ENCODE results near the gene MLNR.

GRCh38 chr13:49171359-49171758 lies 48.8 kb upstream of the MLNR start:
- TF ChIP-seq EZH2 (IDR thresholded peaks at IDR 0.05; ENCODE audit: low read length, unreplicated experiment) (no peak), CTCF (conservative IDR thresholded peaks at IDR 0.05; ENCODE audit: low read depth, low read length) (no peak)
